ENCODE results near the gene SFMBT2.
"Not testable (repeated sequence)": the region's sequence is repeated elsewhere in the genome, so short reads cannot be mapped to it uniquely, and the experiment has no call there.

The SFMBT2 gene

GRCh38 chr10:7400068-7400715 is 10.6 kb downstream of the SFMBT2 start:
- no peak for DNase-seq

GRCh38 chr10:7399533-7399932 is 11.3 kb downstream of the SFMBT2 start:
- no peak for DNase-seq

GRCh38 chr10:7397049-7398035 is 13.5 kb downstream of the SFMBT2 start:
- DNase-seq: no peak

- not testable (repeated sequence) for DNase-seq
Observed at GRCh38 chr10:7392301-7392700, 18.5 kb downstream of the SFMBT2 start.

- DNase-seq: no peak
Observed at GRCh38 chr10:7391748-7392147, 19.1 kb downstream of the SFMBT2 start.

GRCh38 chr10:7390689-7391110 is 20.1 kb downstream of the SFMBT2 start:
- not testable (repeated sequence) for DNase-seq

- DNase-seq: no peak
Observed at GRCh38 chr10:7389844-7390243, 21.0 kb downstream of the SFMBT2 start.

GRCh38 chr10:7389346-7389745 is 21.5 kb downstream of the SFMBT2 start:
- no peak for DNase-seq

- DNase-seq: no peak
Observed at GRCh38 chr10:7388602-7389001, 22.2 kb downstream of the SFMBT2 start.

- DNase-seq: not testable (repeated sequence)
Observed at GRCh38 chr10:7388149-7388548, 22.7 kb downstream of the SFMBT2 start.

GRCh38 chr10:7385114-7385513 is 25.7 kb downstream of the SFMBT2 start:
- DNase-seq: no peak

- no peak for DNase-seq
Observed at GRCh38 chr10:7383442-7383841, 27.4 kb downstream of the SFMBT2 start.

GRCh38 chr10:7380704-7381241 is 30.1 kb downstream of the SFMBT2 start:
- DNase-seq: no peak

- DNase-seq: no peak
Observed at GRCh38 chr10:7378602-7379403, 32.0 kb downstream of the SFMBT2 start.

- DNase-seq: no peak
Observed at GRCh38 chr10:7377614-7378248, 33.1 kb downstream of the SFMBT2 start.

- DNase-seq: no peak
Observed at GRCh38 chr10:7374795-7375194, 36.0 kb downstream of the SFMBT2 start.

- DNase-seq: no peak
Observed at GRCh38 chr10:7373039-7373438, 37.8 kb downstream of the SFMBT2 start.

GRCh38 chr10:7372504-7372903 is 38.3 kb downstream of the SFMBT2 start:
- no peak for DNase-seq

- DNase-seq: no peak
Observed at GRCh38 chr10:7370511-7370910, 40.3 kb downstream of the SFMBT2 start.

- DNase-seq: no peak
Observed at GRCh38 chr10:7365027-7365745, 45.6 kb downstream of the SFMBT2 start.

GRCh38 chr10:7364474-7364873 is 46.4 kb downstream of the SFMBT2 start:
- no peak for DNase-seq

GRCh38 chr10:7363700-7364099 is 47.1 kb downstream of the SFMBT2 start:
- DNase-seq: no peak
